H1 (cell line): ENCODE data around the gene UBE4A. TPM values are rescaled to one million over a fixed set of nuclear protein-coding genes. Genes with fewer than 3 reads are reported as not detected.

Source experiments
- CTCF ChIA-PET: fragments of 300-600 bp; sonication (Branson Sonifier 250); formaldehyde crosslinking; loops from one replicate; lab custom pipeline; 2021; ENCODE audit not compliant: partially characterized antibody; lab: Charles Lee
- POLR2A ChIA-PET: fragments of 300-600 bp; sonication (Branson Sonifier 250); formaldehyde crosslinking; loops from one replicate; lab custom pipeline; 2021; ENCODE audit warnings: inconsistent platforms; ENCODE audit not compliant: partially characterized antibody; lab: Charles Lee
- DNase-seq, 2 experiments: peaks; one replicate each; pipeline versions ENCODE4 v3.0.0 to v3.0.0-alpha.2; 2010 to 2022; ENCODE audit warnings: low spot score in 2 of 2, low read depth in 1 of 2, mixed read lengths in 1 of 2
- FAIRE-seq: peaks from 2 replicates; lab custom pipeline; 2011; peaks lifted over from hg19 to GRCh38; lab: Jason Lieb, UNC
- H2AFZ ChIP-seq: 2 replicates; pipeline ENCODE4 v1.8.1; 2012; ENCODE audit warnings: low read length, inconsistent platforms
- H2AK5ac ChIP-seq: 2 replicates; pipeline ENCODE4 v1.6.1; 2013; ENCODE audit warnings: low read depth, low read length
- H2BK120ac ChIP-seq: replicated peaks from 2 replicates; pipeline ENCODE3; 2013; ENCODE audit warnings: low read depth, low read length, inconsistent platforms
- H2BK12ac ChIP-seq: 2 replicates; pipeline ENCODE4 v1.6.1; 2013; ENCODE audit warnings: low read depth, low read length
- H2BK15ac ChIP-seq: 2 replicates; pipeline ENCODE4 v1.6.1; 2013; ENCODE audit warnings: low read length
- H2BK20ac ChIP-seq: 2 replicates; pipeline ENCODE4 v1.6.1; 2013; ENCODE audit warnings: low read length
- H2BK5ac ChIP-seq: 2 replicates; pipeline ENCODE4 v1.6.1; 2013; ENCODE audit warnings: low read depth, low read length
- H3K14ac ChIP-seq: 2 replicates; pipeline ENCODE4 v1.6.1; 2013; ENCODE audit warnings: inconsistent platforms; ENCODE audit not compliant: insufficient read length
- H3K18ac ChIP-seq: 2 replicates; pipeline ENCODE4 v1.6.1; 2013; ENCODE audit warnings: low read length; ENCODE audit errors: extremely low read depth
- H3K23ac ChIP-seq: 2 replicates; pipeline ENCODE4 v1.6.1; 2013; ENCODE audit warnings: inconsistent platforms; ENCODE audit not compliant: insufficient read length
- H3K23me2 ChIP-seq: 2 replicates; pipeline ENCODE4 v1.6.1; 2013; ENCODE audit warnings: low read depth, low read length
- H3K27ac ChIP-seq: 2 replicates; pipeline ENCODE4 v1.6.1; 2011; ENCODE audit warnings: low read depth, low read length, inconsistent platforms
- H3K27me3 ChIP-seq, 4 experiments: replicated peaks in 1 of 4; 1 replicate in 1 of 4; 2 replicates in 3 of 4; pipeline versions ENCODE4 v1.6.1 to v1.8.1; 2011 to 2013; ENCODE audit warnings: low read length in 3 of 4, mild to moderate bottlenecking in 3 of 4, inconsistent platforms in 2 of 4, mixed read lengths in 2 of 4, moderate library complexity in 1 of 4; ENCODE audit not compliant: control insufficient read depth in 3 of 4, insufficient read depth in 3 of 4; ENCODE audit errors: extremely low read depth in 1 of 4
- H3K36me3 ChIP-seq, 4 experiments: 2 replicates each; pipeline versions ENCODE4 v1.6.1 to v1.8.1; 2011 to 2013; ENCODE audit warnings: mild to moderate bottlenecking in 4 of 4, low read length in 3 of 4, moderate library complexity in 2 of 4, control low read depth in 1 of 4, inconsistent platforms in 1 of 4; ENCODE audit not compliant: insufficient read depth in 4 of 4, control insufficient read depth in 2 of 4
- H3K4ac ChIP-seq: replicated peaks from 2 replicates; pipeline ENCODE3; 2013; ENCODE audit warnings: low read length, low read depth, mixed read lengths, inconsistent platforms; ENCODE audit not compliant: insufficient read length
- H3K4me1 ChIP-seq, 4 experiments: replicated peaks in 1 of 4; 1 replicate in 1 of 4; 2 replicates in 3 of 4; pipeline versions ENCODE4 v1.6.1 to v1.8.1; 2011 to 2013; ENCODE audit warnings: low read length in 3 of 4, inconsistent platforms in 2 of 4, mixed read lengths in 1 of 4; ENCODE audit not compliant: insufficient read depth in 4 of 4, control insufficient read depth in 3 of 4
- H3K4me2 ChIP-seq, 2 experiments: 2 replicates each; pipeline versions ENCODE4 v1.6.1 to v1.8.1; 2011 to 2013; ENCODE audit warnings: low read depth in 2 of 2, low read length in 2 of 2, control low read depth in 1 of 2, inconsistent platforms in 1 of 2, mild to moderate bottlenecking in 1 of 2; ENCODE audit not compliant: insufficient read depth in 1 of 2
- H3K4me3 ChIP-seq, 4 experiments: fragments of 200-600, 300-600 bp in 1 of 4; sonication (generic), shearing (Covaris generic), sonication (Bioruptor Twin) in 1 of 4; 2 replicates each; pipeline versions ENCODE4 v1.5.1 to v1.8.1; 2011 to 2016; ENCODE audit warnings: low read length in 4 of 4, low read depth in 3 of 4, control low read depth in 2 of 4, inconsistent platforms in 2 of 4, mild to moderate bottlenecking in 2 of 4, mixed read lengths in 1 of 4, moderate library complexity in 1 of 4; ENCODE audit not compliant: insufficient read depth in 2 of 4; ENCODE audit errors: extremely low read depth in 1 of 4
- H3K56ac ChIP-seq: replicated peaks from 2 replicates; pipeline ENCODE3; 2013; ENCODE audit warnings: low read depth, mild to moderate bottlenecking, mixed read lengths, low read length, inconsistent platforms; ENCODE audit not compliant: insufficient read length
- H3K79me1 ChIP-seq: 2 replicates; pipeline ENCODE4 v1.6.1; 2013; ENCODE audit warnings: low read depth, low read length, control low read depth
- H3K79me2 ChIP-seq, 2 experiments: 2 replicates each; pipeline versions ENCODE4 v1.6.1 to v1.8.1; 2012 to 2013; ENCODE audit warnings: low read length in 2 of 2, mild to moderate bottlenecking in 2 of 2, inconsistent platforms in 1 of 2; ENCODE audit not compliant: insufficient read depth in 2 of 2, control insufficient read depth in 1 of 2
- H3K9ac ChIP-seq, 4 experiments: replicated peaks in 1 of 4; 1 replicate in 1 of 4; 2 replicates in 3 of 4; pipeline versions ENCODE4 v1.6.1 to v1.8.1; 2011 to 2013; ENCODE audit warnings: low read depth in 3 of 4, low read length in 3 of 4, control low read depth in 2 of 4, mild to moderate bottlenecking in 2 of 4, moderate library complexity in 2 of 4, inconsistent platforms in 1 of 4; ENCODE audit errors: extremely low read depth in 1 of 4
- H3K9me3 ChIP-seq, 2 experiments: 2 replicates each; pipeline versions ENCODE4 v1.6.1 to v1.8.1; 2012 to 2013; ENCODE audit warnings: mild to moderate bottlenecking in 2 of 2, moderate library complexity in 2 of 2, control low read depth in 1 of 2, inconsistent platforms in 1 of 2, low read depth in 1 of 2, low read length in 1 of 2, mixed read lengths in 1 of 2; ENCODE audit not compliant: insufficient read depth in 2 of 2
- H4K20me1 ChIP-seq, 2 experiments: replicated peaks in 1 of 2; 2 replicates each; pipeline versions ENCODE3 to v1.8.1; 2011 to 2013; ENCODE audit warnings: inconsistent platforms in 2 of 2, low read length in 2 of 2, mild to moderate bottlenecking in 1 of 2; ENCODE audit not compliant: insufficient read depth in 2 of 2, control insufficient read depth in 1 of 2
- H4K5ac ChIP-seq: 2 replicates; pipeline ENCODE4 v1.6.1; 2013; ENCODE audit warnings: low read length, low read depth, mixed read lengths, inconsistent platforms; ENCODE audit not compliant: insufficient read length
- H4K8ac ChIP-seq: 2 replicates; pipeline ENCODE4 v1.8.0; 2013; ENCODE audit warnings: mild to moderate bottlenecking, moderate library complexity, low read length, inconsistent platforms; ENCODE audit not compliant: insufficient read depth; ENCODE audit errors: extremely low read depth
- H4K91ac ChIP-seq: replicated peaks from 2 replicates; pipeline ENCODE3; 2013; ENCODE audit warnings: low read length, mixed read lengths, inconsistent platforms; ENCODE audit not compliant: insufficient read length
- ASH2L ChIP-seq: fragments of 200-600, 300-600 bp; sonication (generic); IDR thresholded peaks from one replicate; pipeline ENCODE4 v1.7.1; 2017; ENCODE audit warnings: low read length
- BACH1 ChIP-seq: IDR thresholded peaks from 2 replicates; pipeline ENCODE4 v1.6.1; 2012; ENCODE audit warnings: low read length, improper control_type of control experiment
- EP300 ChIP-seq, 2 experiments: IDR thresholded peaks; 1 replicate in 1 of 2; 2 replicates in 1 of 2; pipeline ENCODE4 v1.6.1; 2011 to 2012; ENCODE audit warnings: low read depth in 2 of 2, low read length in 2 of 2, mild to moderate bottlenecking in 2 of 2, borderline replicate concordance in 1 of 2, inconsistent platforms in 1 of 2, moderate library complexity in 1 of 2
- KDM4A ChIP-seq: IDR thresholded peaks from one replicate; pipeline ENCODE4 v1.7.1; 2012; ENCODE audit warnings: low read depth, mild to moderate bottlenecking, moderate library complexity, low read length, inconsistent platforms; ENCODE audit not compliant: severe bottlenecking
- MAFK ChIP-seq: IDR thresholded peaks from 2 replicates; pipeline ENCODE4 v1.6.1; 2012; ENCODE audit warnings: low read depth, mild to moderate bottlenecking, improper control_type of control experiment, low read length
- RNF2 ChIP-seq: fragments of 200-900, 300-1000 bp; sonication (generic); IDR thresholded peaks from 2 replicates; pipeline ENCODE4 v1.7.1; 2016; ENCODE audit warnings: borderline replicate concordance, low read depth, mild to moderate bottlenecking, antibody characterized with exemption, low read length; ENCODE audit not compliant: poor library complexity, severe bottlenecking; ENCODE audit errors: missing control alignments
- SIN3A ChIP-seq, 2 experiments: IDR thresholded peaks in 1 of 2; conservative IDR thresholded peaks in 1 of 2; 2 replicates each; pipeline ENCODE4 v1.6.1; 2011 to 2012; ENCODE audit warnings: low read length in 2 of 2, improper control_type of control experiment in 1 of 2, low read depth in 1 of 2, mild to moderate bottlenecking in 1 of 2
- SP1 ChIP-seq: IDR thresholded peaks from 2 replicates; pipeline ENCODE4 v1.6.1; 2011; ENCODE audit warnings: low read depth, low read length
- TAF1 ChIP-seq: IDR thresholded peaks from 2 replicates; pipeline ENCODE4 v1.6.1; 2011; ENCODE audit warnings: mild to moderate bottlenecking, low read depth, low read length
- YY1 ChIP-seq: IDR thresholded peaks from 2 replicates; pipeline ENCODE4 v1.6.1; 2011; ENCODE audit warnings: low read depth, mild to moderate bottlenecking, low read length
- polyA plus RNA-seq, 7 experiments: library from polyadenylated mRNA; depleted of rRNA in 3 of 7; stranded (reverse) in 5 of 7; unstranded in 2 of 7; fragments of >200 nt in 5 of 7; fragments of 200-250 nt in 2 of 7; gene quantifications; 1 replicate in 5 of 7; 2 replicates in 1 of 7; 4 replicates in 1 of 7; pipeline versions ENCODE4 v1.2.1 to v1.2.3, GENCODE V29; 2011 to 2013; ENCODE audit warnings: missing spikeins in 2 of 7, mixed read lengths in 2 of 7
- total RNA-seq: library from RNA; stranded (reverse); fragmentation: NEBNext Ultra II Directional; extraction: Animal tissue kit (Norgen Biotek cat#: 25700); gene quantifications from 2 replicates; pipeline ENCODE4 v1.2.1, GENCODE V29; 2021
- TF ChIP-seq, protein P1 (sequence below), 3 experiments: IDR thresholded peaks; 1 replicate in 2 of 3; 2 replicates in 1 of 3; pipeline versions ENCODE4 v1.5.1 to v1.6.1; 2011; ENCODE audit warnings: low read length in 3 of 3, mild to moderate bottlenecking in 3 of 3, inconsistent platforms in 2 of 3, low read depth in 1 of 3, moderate library complexity in 1 of 3; ENCODE audit not compliant: insufficient read depth in 1 of 3; ENCODE audit errors: control extremely low read depth in 1 of 3

UBE4A gene
- total and polyA plus RNA-seq, 2 of the 8 experiments (the other 6 are each of a cell fraction or from before 2014, with no cell fraction given) = 11.3 to 34.5 TPM

DNA sequence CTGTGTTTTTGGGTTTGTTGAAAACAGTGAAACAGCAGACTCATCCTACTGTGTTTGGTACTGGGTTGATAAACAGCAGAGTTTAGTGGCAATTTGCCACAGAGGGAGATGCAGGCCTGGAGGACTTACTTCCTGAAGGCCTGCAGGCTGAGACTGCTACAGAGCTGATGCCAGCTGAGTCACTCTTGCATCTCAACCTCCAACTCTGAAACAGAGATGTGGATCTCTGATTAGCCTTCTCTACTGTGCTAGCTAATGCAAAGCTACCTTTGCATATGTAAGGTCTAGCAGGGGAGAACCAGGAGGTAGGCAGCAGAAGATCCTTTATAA lies 56.3 kb downstream of the UBE4A start:
- H3K27ac ChIP-seq = 0 out of 2 replicates have a peak overlapping the region, but pooled peaks have one; percentile 17
- POLR2A ChIA-PET = interaction anchor here (0.7 to 1.7 kb wide), 7 partner anchors 10 to 115 kb away, joined by 3 to 16 read pairs (median 3); partner anchors contain the start of genes KMT2A and TMEM25
- peak; percentile 88 for FAIRE-seq
- TF ChIP-seq YY1 (no peak), RNF2 (no peak), SP1 (0 out of 2 replicates have a peak, but pooled peaks have one; percentile 34), KDM4A (no peak), TAF1 (peak; percentile 60), EP300 (IDR thresholded peaks at IDR 0.05; ENCODE audit: borderline replicate concordance in 1 of 2, low read depth in 2 of 2, low read length in 2 of 2) (peak in 1 of 2 experiments; percentile 45; a peak in 1 of 3 replicates), SIN3A (conservative IDR thresholded peaks at IDR 0.05 in 1 of 2, IDR thresholded peaks at IDR 0.05 in 1 of 2; ENCODE audit: low read depth in 1 of 2, low read length in 2 of 2) (peak; percentile 36 to 62; a peak in 1 of 4 replicates), BACH1 (peak; percentile 91), ASH2L (peak; percentile 32), MAFK (peak; percentile 82; the same call in 1 of the 2 replicates)
- TF ChIP-seq, protein P1, sequence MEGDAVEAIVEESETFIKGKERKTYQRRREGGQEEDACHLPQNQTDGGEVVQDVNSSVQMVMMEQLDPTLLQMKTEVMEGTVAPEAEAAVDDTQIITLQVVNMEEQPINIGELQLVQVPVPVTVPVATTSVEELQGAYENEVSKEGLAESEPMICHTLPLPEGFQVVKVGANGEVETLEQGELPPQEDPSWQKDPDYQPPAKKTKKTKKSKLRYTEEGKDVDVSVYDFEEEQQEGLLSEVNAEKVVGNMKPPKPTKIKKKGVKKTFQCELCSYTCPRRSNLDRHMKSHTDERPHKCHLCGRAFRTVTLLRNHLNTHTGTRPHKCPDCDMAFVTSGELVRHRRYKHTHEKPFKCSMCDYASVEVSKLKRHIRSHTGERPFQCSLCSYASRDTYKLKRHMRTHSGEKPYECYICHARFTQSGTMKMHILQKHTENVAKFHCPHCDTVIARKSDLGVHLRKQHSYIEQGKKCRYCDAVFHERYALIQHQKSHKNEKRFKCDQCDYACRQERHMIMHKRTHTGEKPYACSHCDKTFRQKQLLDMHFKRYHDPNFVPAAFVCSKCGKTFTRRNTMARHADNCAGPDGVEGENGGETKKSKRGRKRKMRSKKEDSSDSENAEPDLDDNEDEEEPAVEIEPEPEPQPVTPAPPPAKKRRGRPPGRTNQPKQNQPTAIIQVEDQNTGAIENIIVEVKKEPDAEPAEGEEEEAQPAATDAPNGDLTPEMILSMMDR (IDR thresholded peaks at IDR 0.05; ENCODE audit: control extremely low read depth in 1 of 3, insufficient read depth in 1 of 3, low read depth in 1 of 3, low read length in 3 of 3) = no peak

More for the DNA sequence above, 56.3 kb downstream of the UBE4A start:
- peak in 1 of 2 experiments; percentile 49 for DNase-seq
- H4K8ac ChIP-seq = no peak overlapping the region
- H3K18ac ChIP-seq = no peak overlapping the region
- CTCF ChIA-PET = interaction anchor here (1.4 to 1.5 kb wide), 2 partner anchors 9 to 13 kb away, joined by 5 to 6 read pairs; partner anchors contain the start of gene ATP5MG
- H4K91ac ChIP-seq = no peak overlapping the region
- H3K23ac ChIP-seq = no peak overlapping the region
- H3K79me2 ChIP-seq = no peaks in the 10 kb centered on the region
- no peaks in the 10 kb centered on the region for H4K20me1 ChIP-seq
- H2BK15ac ChIP-seq = no peak overlapping the region
- peaks cover 0 to 4% (median 2%) of the 10 kb centered on the region in 4 experiments; a peak in 3 of 7 replicates for H3K4me1 ChIP-seq
- H3K4ac ChIP-seq = no peak overlapping the region
- H2AK5ac ChIP-seq = no peak overlapping the region
- H3K14ac ChIP-seq = no peak overlapping the region
- no peaks in the 10 kb centered on the region for H3K79me1 ChIP-seq
- no peak overlapping the region for H2BK12ac ChIP-seq
- H2BK120ac ChIP-seq = no peak overlapping the region
- H3K9me3 ChIP-seq = no peaks in the 10 kb centered on the region
- no peak overlapping the region for H3K56ac ChIP-seq
- H2AFZ ChIP-seq = no peak overlapping the region
- no peak overlapping the region for H3K9ac ChIP-seq
- H3K23me2 ChIP-seq = no peaks in the 10 kb centered on the region
- no peak overlapping the region for H2BK20ac ChIP-seq
- peak overlapping the region in 1 of 4 experiments; percentile 14; a peak in 1 of 8 replicates for H3K4me3 ChIP-seq
- 0 out of 8 replicates have a peak, but pooled peaks cover 0 to 2% (median 0%) of the 10 kb centered on the region in 4 experiments for H3K36me3 ChIP-seq
- peak overlapping the region; percentile 36; the same call in 1 of the 2 replicates for H2BK5ac ChIP-seq
- H3K4me2 ChIP-seq = peak overlapping the region in 1 of 2 experiments; percentile 10; a peak in 2 of 4 replicates
- no peak overlapping the region for H4K5ac ChIP-seq
- H3K27me3 ChIP-seq = no peaks in the 10 kb centered on the region
